B cell (primary cell): Measurements from ENCODE around the gene EXOC4. TPM values are rescaled to one million over a fixed set of nuclear protein-coding genes. Genes with fewer than 3 reads are reported as not detected.

Source experiments
- ATAC-seq: fragments of 200-7000 bp; cut with Tn5 transposase; one replicate; pipeline ENCODE4 v1.10.0; 2021; ENCODE audit warnings: low read depth, mild to moderate bottlenecking, moderate number of reproducible peaks, moderate library complexity
- CTCF ChIA-PET: fragments of 350-600 bp; sonication (Branson Sonifier 250); formaldehyde crosslinking; loops from one replicate; lab custom pipeline; 2021; ENCODE audit warnings: antibody characterized with exemption, inconsistent platforms; lab: Charles Lee
- POLR2A ChIA-PET: fragments of 350-600 bp; sonication (Branson Sonifier 250); formaldehyde crosslinking; loops from one replicate; lab custom pipeline; 2021; ENCODE audit warnings: antibody characterized with exemption; lab: Charles Lee
- DNase-seq: peaks from one replicate; pipeline ENCODE4 v3.0.0; 2013
- H2AFZ ChIP-seq: 2 replicates; pipeline ENCODE4 v1.6.1; 2012; ENCODE audit warnings: mild to moderate bottlenecking, low read depth, low read length; ENCODE audit not compliant: insufficient read depth, poor library complexity, severe bottlenecking
- H3K27ac ChIP-seq, 2 donors: 1 replicate in 1 of 2; 2 replicates in 1 of 2; pipeline ENCODE4 v1.5.1; 2012 to 2013; ENCODE audit warnings: low read length in 2 of 2, mild to moderate bottlenecking in 2 of 2, moderate library complexity in 1 of 2
- H3K27me3 ChIP-seq, 4 experiments: fragments of 200-600 bp in 1 of 4; sonication (generic) in 1 of 4; replicated peaks in 1 of 4; 1 replicate in 2 of 4; 2 replicates in 2 of 4; pipeline versions ENCODE4 v1.6.1 to v1.7.0; 2013 to 2016; ENCODE audit warnings: low read length in 3 of 4, mild to moderate bottlenecking in 2 of 4, mixed read lengths in 1 of 4, moderate library complexity in 1 of 4; ENCODE audit not compliant: insufficient read depth in 4 of 4, control insufficient read depth in 3 of 4; ENCODE audit errors: control extremely low read depth in 1 of 4
- H3K36me3 ChIP-seq, 2 experiments: replicated peaks in 1 of 2; 1 replicate in 1 of 2; 2 replicates in 1 of 2; pipeline versions ENCODE4 v1.6.1 to v1.7.1; 2013; ENCODE audit warnings: low read length in 1 of 2; ENCODE audit not compliant: insufficient read depth in 2 of 2, control insufficient read depth in 1 of 2; ENCODE audit errors: control extremely low read depth in 1 of 2, extremely low read depth in 1 of 2
- H3K4me1 ChIP-seq, 2 donors: fragments of 200-600 bp in 1 of 2; sonication (generic) in 1 of 2; 1 replicate in 1 of 2; 2 replicates in 1 of 2; pipeline versions ENCODE4 v1.5.1 to v1.6.1; 2013 to 2017; ENCODE audit warnings: low read length in 2 of 2; ENCODE audit not compliant: control insufficient read depth in 2 of 2, insufficient read depth in 2 of 2
- H3K4me2 ChIP-seq: replicated peaks from 2 replicates; pipeline ENCODE3; 2012; ENCODE audit warnings: mild to moderate bottlenecking, low read depth, low read length; ENCODE audit not compliant: poor library complexity, severe bottlenecking
- H3K4me3 ChIP-seq, 5 experiments: fragments of 200-600 bp in 1 of 5; sonication (generic) in 1 of 5; 1 replicate in 3 of 5; 2 replicates in 2 of 5; pipeline versions ENCODE4 v1.5.1 to v1.7.0; 2011 to 2016; ENCODE audit warnings: low read length in 4 of 5, mild to moderate bottlenecking in 4 of 5, low read depth in 2 of 5, control low read depth in 1 of 5, moderate library complexity in 1 of 5; ENCODE audit not compliant: insufficient read depth in 1 of 5; ENCODE audit errors: control extremely low read depth in 1 of 5, extremely low read depth in 1 of 5
- H3K79me2 ChIP-seq: fragments of 200-600 bp; sonication (generic); one replicate; pipeline ENCODE4 v1.6.0; 2016; ENCODE audit warnings: low read length; ENCODE audit not compliant: control insufficient read depth, insufficient read depth
- H3K9ac ChIP-seq: fragments of 200-600 bp; sonication (generic); 2 replicates; pipeline ENCODE4 v1.6.1; 2017; ENCODE audit warnings: mild to moderate bottlenecking, low read length, moderate library complexity
- H3K9me3 ChIP-seq, 3 donors: one replicate each; pipeline versions ENCODE4 v1.6.1 to v1.7.1; 2013; ENCODE audit warnings: low read length in 2 of 3; ENCODE audit not compliant: control insufficient read depth in 2 of 3, insufficient read depth in 1 of 3; ENCODE audit errors: control extremely low read depth in 1 of 3
- H4K20me1 ChIP-seq: 2 replicates; pipeline ENCODE4 v1.6.0; 2012; ENCODE audit warnings: mild to moderate bottlenecking, low read length; ENCODE audit not compliant: insufficient read depth, control insufficient read depth, poor library complexity, severe bottlenecking
- H3K27ac Mint-ChIP-seq: one replicate; pipeline ENCODE4 v1.8.0; 2021; ENCODE audit warnings: mixed read lengths
- H3K27me3 Mint-ChIP-seq: one replicate; pipeline ENCODE4 v1.8.0; 2021; ENCODE audit warnings: mixed read lengths
- H3K4me1 Mint-ChIP-seq: one replicate; pipeline ENCODE4 v1.8.0; 2021; ENCODE audit warnings: mixed read lengths
- H3K4me3 Mint-ChIP-seq: one replicate; pipeline ENCODE4 v1.8.0; 2021; ENCODE audit warnings: mixed read lengths
- H3K9me3 Mint-ChIP-seq: one replicate; pipeline ENCODE4 v1.8.0; 2022; ENCODE audit warnings: mixed read lengths; ENCODE audit not compliant: insufficient read depth
- EZH2 ChIP-seq: IDR thresholded peaks from 2 replicates; pipeline ENCODE4 v1.6.1; 2012; ENCODE audit warnings: borderline replicate concordance, low read depth, mild to moderate bottlenecking, moderate library complexity, low read length; ENCODE audit not compliant: insufficient read depth, poor library complexity, severe bottlenecking
- WGBS: methylation state at CpG from one replicate; pipeline ENCODE4 v1.1.5; 2013; ENCODE audit warnings: missing lambda C conversion rate; ENCODE audit not compliant: insufficient coverage; 5-methylcytosine and 5-hydroxymethylcytosine counted together
- intact Hi-C: fragments of 100-400 bp; cut with micrococcal nuclease; formaldehyde crosslinking; loops from one replicate; pipeline ENCODE4 v1.10.0; 2022
- polyA plus RNA-seq: library from polyadenylated mRNA; depleted of rRNA; stranded (reverse); fragments of >200 nt; gene quantifications from 2 replicates; pipeline ENCODE4 v1.2.3, GENCODE V29; 2012
- total RNA-seq, 2 donors: library from RNA; stranded (reverse); fragments of 120-200 nt in 1 of 2; gene quantifications; 1 replicate in 1 of 2; 2 replicates in 1 of 2; pipeline versions ENCODE4 v1.2.3 to v1.2.4, GENCODE V29; 2013 to 2022
- TF ChIP-seq, protein P1 (sequence below): fragments of 200-600 bp; IDR thresholded peaks from one replicate; pipeline ENCODE4 v1.8.0; 2022; ENCODE audit warnings: antibody characterized with exemption, mild to moderate bottlenecking

EXOC4 gene
- total and polyA plus RNA-seq, 2 donors (not counting 1 experiment from before 2014, with no cell fraction given) = 16.7 to 135 TPM

DNA sequence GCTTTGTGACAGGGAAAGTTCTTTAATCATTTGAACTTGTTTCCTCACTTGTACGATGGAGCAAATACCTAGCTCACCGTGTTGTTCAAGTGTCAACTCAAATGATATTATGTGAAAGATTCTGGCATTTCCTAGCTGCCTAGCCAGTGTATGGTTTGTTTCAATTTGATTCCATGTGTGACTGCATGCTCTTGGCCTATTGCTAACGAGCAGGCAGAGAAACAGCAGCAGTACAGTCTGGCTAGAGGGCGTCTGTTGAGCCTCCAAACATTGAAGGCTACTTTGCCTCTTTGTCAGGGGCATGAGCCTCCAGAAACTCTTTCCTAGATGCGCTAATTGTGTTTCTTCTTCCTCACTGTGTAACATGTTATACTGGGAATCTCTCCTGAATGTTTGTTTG, 417.4 kb downstream of the EXOC4 start:
- no peak overlapping the region for H3K4me3 Mint-ChIP-seq
- no peaks in the 10 kb centered on the region for H3K9me3 ChIP-seq
- H2AFZ ChIP-seq = no peak overlapping the region
- CTCF ChIA-PET = no interaction called here
- 96% methylated on average over 4 of the region's 5 CpGs for WGBS
- DNase-seq (no peak), ATAC-seq (no peak)
- no peak overlapping the region for H3K4me3 ChIP-seq
- TF ChIP-seq, protein P1, sequence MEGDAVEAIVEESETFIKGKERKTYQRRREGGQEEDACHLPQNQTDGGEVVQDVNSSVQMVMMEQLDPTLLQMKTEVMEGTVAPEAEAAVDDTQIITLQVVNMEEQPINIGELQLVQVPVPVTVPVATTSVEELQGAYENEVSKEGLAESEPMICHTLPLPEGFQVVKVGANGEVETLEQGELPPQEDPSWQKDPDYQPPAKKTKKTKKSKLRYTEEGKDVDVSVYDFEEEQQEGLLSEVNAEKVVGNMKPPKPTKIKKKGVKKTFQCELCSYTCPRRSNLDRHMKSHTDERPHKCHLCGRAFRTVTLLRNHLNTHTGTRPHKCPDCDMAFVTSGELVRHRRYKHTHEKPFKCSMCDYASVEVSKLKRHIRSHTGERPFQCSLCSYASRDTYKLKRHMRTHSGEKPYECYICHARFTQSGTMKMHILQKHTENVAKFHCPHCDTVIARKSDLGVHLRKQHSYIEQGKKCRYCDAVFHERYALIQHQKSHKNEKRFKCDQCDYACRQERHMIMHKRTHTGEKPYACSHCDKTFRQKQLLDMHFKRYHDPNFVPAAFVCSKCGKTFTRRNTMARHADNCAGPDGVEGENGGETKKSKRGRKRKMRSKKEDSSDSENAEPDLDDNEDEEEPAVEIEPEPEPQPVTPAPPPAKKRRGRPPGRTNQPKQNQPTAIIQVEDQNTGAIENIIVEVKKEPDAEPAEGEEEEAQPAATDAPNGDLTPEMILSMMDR = no peak
- no peak for TF ChIP-seq EZH2
- H3K9me3 Mint-ChIP-seq = no peaks in the 10 kb centered on the region
- POLR2A ChIA-PET = no interaction called here
- H3K4me1 ChIP-seq = no peaks in the 10 kb centered on the region
- intact Hi-C loops = no loop called here
- peaks cover 1% of the 10 kb centered on the region for H3K4me1 Mint-ChIP-seq
- H3K36me3 ChIP-seq = peaks cover 0 to 1% of the 10 kb centered on the region in 2 experiments
- no peaks in the 10 kb centered on the region for H3K27me3 ChIP-seq
- H3K27me3 Mint-ChIP-seq = no peaks in the 10 kb centered on the region
- H3K27ac ChIP-seq = no peak overlapping the region
- H3K79me2 ChIP-seq = no peaks in the 10 kb centered on the region
- H3K9ac ChIP-seq = no peak overlapping the region
- H3K27ac Mint-ChIP-seq = no peak overlapping the region
- H4K20me1 ChIP-seq = no peaks in the 10 kb centered on the region
- no peak overlapping the region for H3K4me2 ChIP-seq

DNA sequence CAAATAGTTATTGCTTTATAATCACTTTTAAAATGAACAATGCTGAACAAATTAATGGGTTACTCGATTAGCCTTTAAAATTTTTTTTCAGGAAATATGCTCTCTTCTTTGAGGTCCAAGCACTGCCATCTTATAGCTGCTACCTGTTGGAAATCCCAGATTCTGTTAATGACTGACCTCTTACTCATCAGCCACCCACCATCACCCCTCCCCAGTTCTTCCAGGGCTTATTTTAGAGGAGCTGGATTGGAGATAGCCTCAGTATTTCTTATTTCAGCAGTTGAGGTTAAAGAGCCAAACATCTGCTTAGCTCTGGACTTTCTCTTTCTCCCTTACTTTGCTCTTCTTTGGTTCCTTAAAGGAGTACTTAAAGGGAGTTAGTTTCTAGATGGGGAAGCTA, 420.0 kb downstream of the EXOC4 start:
- no CpG with 5 or more reads among the region's 1 CpG for WGBS
- ChIA-PET POLR2A (no interaction called here), CTCF (interaction anchor here (0.8 kb wide), 1 partner anchor 17 kb away, joined by 3 read pairs; no protein-coding TSS in a partner anchor)
- H3K27me3 Mint-ChIP-seq = no peaks in the 10 kb centered on the region
- TF ChIP-seq, protein P1 = no peak
- no peak for TF ChIP-seq EZH2
- no peaks in the 10 kb centered on the region for H3K27me3 ChIP-seq
- H3K79me2 ChIP-seq = no peaks in the 10 kb centered on the region
- no peaks in the 10 kb centered on the region for H4K20me1 ChIP-seq
- H3K4me2 ChIP-seq = no peak overlapping the region
- H3K4me1 ChIP-seq = no peaks in the 10 kb centered on the region
- no peaks in the 10 kb centered on the region for H3K9me3 ChIP-seq
- H3K27ac ChIP-seq = no peak overlapping the region
- H3K36me3 ChIP-seq = peaks cover 0 to 1% of the 10 kb centered on the region in 2 experiments
- no peak overlapping the region for H3K9ac ChIP-seq
- no peaks in the 10 kb centered on the region for H3K9me3 Mint-ChIP-seq
- ATAC-seq = no peak
- intact Hi-C loops = no loop called here
- no peak for DNase-seq
- no peak overlapping the region for H3K27ac Mint-ChIP-seq
- peaks cover 1% of the 10 kb centered on the region for H3K4me1 Mint-ChIP-seq
- no peak overlapping the region for H2AFZ ChIP-seq
- H3K4me3 Mint-ChIP-seq = no peak overlapping the region
- no peak overlapping the region for H3K4me3 ChIP-seq
